RWPE2 (cell line): ENCODE measurements around the gene CAMLG.
"Not testable (repeated sequence)": the region's sequence is repeated elsewhere in the genome, so short reads cannot be mapped to it uniquely, and the experiment has no call there.

ENCODE experiments used
- ATAC-seq: fragments of 200-7000 bp; cut with Tn5 transposase; 3 replicates; pipeline ENCODE4 v1.9.1; 2021; ENCODE audit warnings: low read depth
- DNase-seq: peaks from one replicate; pipeline ENCODE4 v3.0.0-alpha.2; 2020; ENCODE audit warnings: low spot score
- H3K27ac ChIP-seq: fragments of 450-650 bp; 2 replicates; pipeline ENCODE4 v1.5.1; 2017; ENCODE audit warnings: mild to moderate bottlenecking; ENCODE audit not compliant: poor library complexity, severe bottlenecking
- H3K27me3 ChIP-seq: fragments of 250-450 bp; sonication (Bioruptor Pico); 2 replicates; pipeline ENCODE4 v1.5.1; 2021; ENCODE audit warnings: mild to moderate bottlenecking, moderate library complexity; ENCODE audit not compliant: insufficient read depth, poor library complexity, severe bottlenecking
- H3K36me3 ChIP-seq: fragments of 250-450 bp; sonication (Bioruptor Pico); 2 replicates; pipeline ENCODE4 v1.5.1; 2020; ENCODE audit warnings: low read depth, mild to moderate bottlenecking, moderate library complexity
- H3K4me1 ChIP-seq: fragments of 250-450 bp; sonication (Bioruptor Pico); 2 replicates; pipeline ENCODE4 v1.5.1; 2021; ENCODE audit warnings: mild to moderate bottlenecking, moderate library complexity; ENCODE audit not compliant: insufficient read depth, poor library complexity, severe bottlenecking
- H3K4me3 ChIP-seq: fragments of 250-450 bp; sonication (Bioruptor Pico); 2 replicates; pipeline ENCODE4 v1.5.1; 2021; ENCODE audit warnings: mild to moderate bottlenecking, moderate library complexity; ENCODE audit not compliant: severe bottlenecking
- H3K9me3 ChIP-seq: fragments of 250-450 bp; sonication (Bioruptor Pico); 2 replicates; pipeline ENCODE4 v1.5.1; 2021; ENCODE audit warnings: mild to moderate bottlenecking, moderate library complexity; ENCODE audit not compliant: severe bottlenecking
- TF ChIP-seq, protein P1 (sequence below): fragments of 450-650 bp; IDR thresholded peaks from one replicate; pipeline ENCODE4 v1.5.1; 2017; ENCODE audit warnings: mild to moderate bottlenecking, moderate library complexity; ENCODE audit not compliant: poor library complexity, severe bottlenecking

CAMLG gene

GRCh38 chr5:134738133-134738962, at the start of gene CAMLG:
Gene CAMLG, plus strand, starts transcription at chr5:134738548. Its CDS starts 73 bp downstream, at chr5:134738621.
- Histone ChIP-seq H3K4me3 (peak within 1 kb of the TSS; percentile 75), H3K27ac (peak within 1 kb of the TSS; percentile 61), H3K36me3 (peaks cover 20% of the 10 kb centered on the region), H3K4me1 (peaks cover 7% of the 10 kb centered on the region), H3K27me3 (no peaks in the 10 kb centered on the region), H3K9me3 (no peaks in the 10 kb centered on the region)
- DNase-seq = peak; percentile 99
- TF ChIP-seq, protein P1, sequence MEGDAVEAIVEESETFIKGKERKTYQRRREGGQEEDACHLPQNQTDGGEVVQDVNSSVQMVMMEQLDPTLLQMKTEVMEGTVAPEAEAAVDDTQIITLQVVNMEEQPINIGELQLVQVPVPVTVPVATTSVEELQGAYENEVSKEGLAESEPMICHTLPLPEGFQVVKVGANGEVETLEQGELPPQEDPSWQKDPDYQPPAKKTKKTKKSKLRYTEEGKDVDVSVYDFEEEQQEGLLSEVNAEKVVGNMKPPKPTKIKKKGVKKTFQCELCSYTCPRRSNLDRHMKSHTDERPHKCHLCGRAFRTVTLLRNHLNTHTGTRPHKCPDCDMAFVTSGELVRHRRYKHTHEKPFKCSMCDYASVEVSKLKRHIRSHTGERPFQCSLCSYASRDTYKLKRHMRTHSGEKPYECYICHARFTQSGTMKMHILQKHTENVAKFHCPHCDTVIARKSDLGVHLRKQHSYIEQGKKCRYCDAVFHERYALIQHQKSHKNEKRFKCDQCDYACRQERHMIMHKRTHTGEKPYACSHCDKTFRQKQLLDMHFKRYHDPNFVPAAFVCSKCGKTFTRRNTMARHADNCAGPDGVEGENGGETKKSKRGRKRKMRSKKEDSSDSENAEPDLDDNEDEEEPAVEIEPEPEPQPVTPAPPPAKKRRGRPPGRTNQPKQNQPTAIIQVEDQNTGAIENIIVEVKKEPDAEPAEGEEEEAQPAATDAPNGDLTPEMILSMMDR = peak; percentile 96
- peak; percentile 93 for ATAC-seq

- DNase-seq, H3K27ac ChIP-seq, H3K4me1 ChIP-seq, H3K9me3 ChIP-seq, H3K4me3 ChIP-seq, ATAC-seq, H3K27me3 ChIP-seq: not testable (repeated sequence)
- peaks cover 89% of the 10 kb centered on the region for H3K36me3 ChIP-seq
These were observed 48.2 kb upstream of the CAMLG start for GRCh38 chr5:134690144-134690543.

GRCh38 chr5:134692722-134693121, 45.6 kb upstream of the CAMLG start:
- Histone ChIP-seq H3K27me3 (no peaks in the 10 kb centered on the region), H3K36me3 (peaks cover 86% of the 10 kb centered on the region), H3K4me1 (peaks cover 3% of the 10 kb centered on the region), H3K9me3 (no peaks in the 10 kb centered on the region), H3K27ac (no peak overlapping the region), H3K4me3 (no peak overlapping the region)
- TF ChIP-seq, protein P1 = no peak
- ATAC-seq (no peak), DNase-seq (no peak)

DNA sequence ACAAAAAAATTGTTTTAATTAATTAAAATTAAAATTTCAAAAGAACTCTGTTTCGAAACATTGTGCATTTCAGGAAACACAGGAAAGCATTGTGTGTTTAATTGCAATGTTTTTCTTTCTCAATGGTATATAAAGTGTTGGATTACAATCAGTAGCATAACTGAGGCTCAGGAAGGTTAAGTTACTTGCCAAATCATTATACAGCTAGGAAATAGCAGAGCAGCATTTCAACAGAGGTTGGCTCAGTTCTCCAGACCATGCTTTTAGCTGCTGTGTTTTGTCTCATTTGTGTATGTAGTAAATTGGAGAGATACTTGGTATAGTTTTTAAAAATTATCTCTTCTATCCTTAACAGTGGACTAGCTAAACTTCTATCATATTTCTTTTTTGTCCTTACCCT, 30.0 kb upstream of the CAMLG start:
- no peaks in the 10 kb centered on the region for H3K27me3 ChIP-seq
- TF ChIP-seq, protein P1 = no peak
- H3K36me3 ChIP-seq = peaks cover 93% of the 10 kb centered on the region
- H3K27ac ChIP-seq = no peak overlapping the region
- no peaks in the 10 kb centered on the region for H3K4me1 ChIP-seq
- no peak overlapping the region for H3K4me3 ChIP-seq
- no peak for ATAC-seq
- no peak for DNase-seq
- no peaks in the 10 kb centered on the region for H3K9me3 ChIP-seq

- ATAC-seq = no peak
- Histone ChIP-seq H3K27me3 (no peaks in the 10 kb centered on the region), H3K9me3 (no peaks in the 10 kb centered on the region), H3K36me3 (peaks cover 94% of the 10 kb centered on the region), H3K4me1 (no peaks in the 10 kb centered on the region), H3K27ac (no peak overlapping the region), H3K4me3 (no peak overlapping the region)
- DNase-seq = no peak
- TF ChIP-seq, protein P1 = no peak
These were observed 24.2 kb upstream of the CAMLG start for GRCh38 chr5:134714120-134714519.
